Dermis microvascular lymphatic vessel endothelial cell (primary cell): ENCODE measurements around the gene SPAG17. TPM values are rescaled to one million over a fixed set of nuclear protein-coding genes. Genes with fewer than 3 reads are reported as not detected.

Experiments used
- DNase-seq, 2 donors: peaks; one replicate each; pipeline versions ENCODE4 v3.0.0 to v3.0.0-alpha.2; 2010; ENCODE audit warnings: low read depth in 2 of 2
- total RNA-seq: library from RNA; depleted of rRNA; stranded (reverse); fragments of >200 nt; gene quantifications from 2 replicates; pipeline ENCODE4 v1.2.1, GENCODE V29; 2014

The SPAG17 gene
- total RNA-seq, 1 donor from 2014 or later, result not detected

GRCh38 chr1:118122234-118123004 lies 62.6 kb downstream of the SPAG17 start:
- DNase-seq, result no peak

- no peak for DNase-seq
Observed at GRCh38 chr1:118118873-118119463, 66.1 kb downstream of the SPAG17 start.

- no peak for DNase-seq
Observed at GRCh38 chr1:118118469-118118868, 66.6 kb downstream of the SPAG17 start.

GRCh38 chr1:118117521-118117920 lies 67.5 kb downstream of the SPAG17 start:
- no peak for DNase-seq

- DNase-seq, result no peak
Observed at GRCh38 chr1:118116909-118117308, 68.1 kb downstream of the SPAG17 start.

- DNase-seq, result no peak
Observed at GRCh38 chr1:118116401-118116800, 68.6 kb downstream of the SPAG17 start.

GRCh38 chr1:118115567-118116295 lies 69.3 kb downstream of the SPAG17 start:
- DNase-seq, result no peak

- DNase-seq, result no peak
Observed at GRCh38 chr1:118113261-118113660, 71.8 kb downstream of the SPAG17 start.

GRCh38 chr1:118110580-118110979 lies 74.4 kb downstream of the SPAG17 start:
- no peak for DNase-seq

GRCh38 chr1:118104951-118105350 lies 80.1 kb downstream of the SPAG17 start:
- DNase-seq, result no peak

- DNase-seq, result no peak
Observed at GRCh38 chr1:118102445-118102844, 82.6 kb downstream of the SPAG17 start.

- DNase-seq, result no peak
Observed at GRCh38 chr1:118101999-118102398, 83.0 kb downstream of the SPAG17 start.

- DNase-seq, result no peak
Observed at GRCh38 chr1:118101515-118101844, 83.5 kb downstream of the SPAG17 start.

GRCh38 chr1:118100686-118101514 lies 84.1 kb downstream of the SPAG17 start:
- no peak for DNase-seq

GRCh38 chr1:118099686-118100085 lies 85.3 kb downstream of the SPAG17 start:
- DNase-seq, result no peak

GRCh38 chr1:118097622-118098348 lies 87.2 kb downstream of the SPAG17 start:
- no peak for DNase-seq

- DNase-seq, result no peak
Observed at GRCh38 chr1:118093017-118093416, 92.0 kb downstream of the SPAG17 start.

- DNase-seq, result no peak
Observed at GRCh38 chr1:118090130-118090529, 94.9 kb downstream of the SPAG17 start.

- no peak for DNase-seq
Observed at GRCh38 chr1:118085365-118085764, 99.7 kb downstream of the SPAG17 start.

- DNase-seq, result no peak
Observed at GRCh38 chr1:118084400-118084799, 100.6 kb downstream of the SPAG17 start.

GRCh38 chr1:118082984-118083383 lies 102.0 kb downstream of the SPAG17 start:
- no peak for DNase-seq
